Activated CD8-positive, alpha-beta T cell treated with anti-CD3 and anti-CD28 coated beads for 36 hours (primary cell): ENCODE results near the gene ATP1A4. TPM values are rescaled to one million over a fixed set of nuclear protein-coding genes. Genes with fewer than 3 reads are reported as not detected.

Source experiments
- ATAC-seq: fragments of 200-7000 bp; cut with Tn5 transposase; one replicate; pipeline ENCODE4 v1.10.0; 2021; ENCODE audit warnings: mild to moderate bottlenecking, moderate library complexity
- CTCF ChIA-PET: fragments of 350-600 bp; sonication (Branson Sonifier 250); formaldehyde crosslinking; loops from one replicate; lab custom pipeline; 2021; ENCODE audit warnings: antibody characterized with exemption; lab: Charles Lee
- POLR2A ChIA-PET: fragments of 350-600 bp; sonication (Branson Sonifier 250); formaldehyde crosslinking; loops from one replicate; lab custom pipeline; 2021; ENCODE audit warnings: antibody characterized with exemption; lab: Charles Lee
- DNase-seq: peaks from one replicate; pipeline ENCODE4 v3.0.0-alpha.2; 2020
- H3K27ac Mint-ChIP-seq: one replicate; pipeline ENCODE4 v1.8.0; 2021; ENCODE audit warnings: mild to moderate bottlenecking, mixed read lengths
- H3K27me3 Mint-ChIP-seq: one replicate; pipeline ENCODE4 v1.8.0; 2021; ENCODE audit warnings: mixed read lengths
- H3K36me3 Mint-ChIP-seq: one replicate; pipeline ENCODE4 v1.8.0; 2021; ENCODE audit warnings: low read depth, mixed read lengths
- H3K4me1 Mint-ChIP-seq: one replicate; pipeline ENCODE4 v1.8.0; 2021; ENCODE audit warnings: low read depth, mixed read lengths
- H3K4me3 Mint-ChIP-seq: one replicate; pipeline ENCODE4 v1.8.0; 2021; ENCODE audit warnings: mild to moderate bottlenecking, moderate library complexity, mixed read lengths
- H3K9me3 Mint-ChIP-seq: one replicate; pipeline ENCODE4 v1.8.0; 2021; ENCODE audit warnings: mixed read lengths
- CTCF ChIP-seq: fragments of 200-600 bp; IDR thresholded peaks from one replicate; pipeline ENCODE4 v1.8.0; 2022; ENCODE audit warnings: antibody characterized with exemption, mild to moderate bottlenecking
- intact Hi-C: fragments of 100-400 bp; cut with micrococcal nuclease; formaldehyde crosslinking; loops from one replicate; pipeline ENCODE4 v1.10.0; 2022
- total RNA-seq, 2 experiments: library from RNA; stranded (reverse); gene quantifications; one replicate each; pipeline ENCODE4 v1.2.3, GENCODE V29; 2021

ATP1A4 gene
- total RNA-seq, 2 experiments from 2014 or later, result not detected

GRCh38 chr1:160116283-160117147 is 34.9 kb upstream of the ATP1A4 start:
- TF ChIP-seq CTCF, result no peak
- no peaks in the 10 kb centered on the region for H3K4me1 Mint-ChIP-seq
- H3K36me3 Mint-ChIP-seq, result no peaks in the 10 kb centered on the region
- intact Hi-C loops, result no loop called here
- no peak for DNase-seq
- CTCF ChIA-PET, result interaction anchor here (1.3 kb wide), 1 partner anchor 38 kb away, joined by 3 read pairs; no protein-coding TSS in a partner anchor
- peaks cover 9% of the 10 kb centered on the region for H3K27me3 Mint-ChIP-seq
- H3K4me3 Mint-ChIP-seq, result no peak overlapping the region
- H3K9me3 Mint-ChIP-seq, result no peaks in the 10 kb centered on the region
- POLR2A ChIA-PET, result interaction anchor here (0.7 to 1.2 kb wide), 2 partner anchors 9 to 14 kb away, joined by 3 read pairs; no protein-coding TSS in a partner anchor
- no peak overlapping the region for H3K27ac Mint-ChIP-seq
- ATAC-seq, result no peak

GRCh38 chr1:160117300-160117699 is 34.1 kb upstream of the ATP1A4 start:
- peaks cover 9% of the 10 kb centered on the region for H3K27me3 Mint-ChIP-seq
- ChIA-PET CTCF (interaction anchor here (1.2 kb wide), 1 partner anchor 13 kb away, joined by 9 read pairs; no protein-coding TSS in a partner anchor), POLR2A (interaction anchor here (1.2 kb wide), 1 partner anchor 10 kb away, joined by 3 read pairs; no protein-coding TSS in a partner anchor)
- H3K36me3 Mint-ChIP-seq, result no peaks in the 10 kb centered on the region
- no peaks in the 10 kb centered on the region for H3K9me3 Mint-ChIP-seq
- H3K27ac Mint-ChIP-seq, result no peak overlapping the region
- no peak overlapping the region for H3K4me3 Mint-ChIP-seq
- intact Hi-C loops, result no loop called here
- no peak for DNase-seq
- H3K4me1 Mint-ChIP-seq, result no peaks in the 10 kb centered on the region
- ATAC-seq, result no peak
- no peak for TF ChIP-seq CTCF

- no peaks in the 10 kb centered on the region for H3K4me1 Mint-ChIP-seq
- H3K36me3 Mint-ChIP-seq, result no peaks in the 10 kb centered on the region
- no peaks in the 10 kb centered on the region for H3K9me3 Mint-ChIP-seq
- no peak for TF ChIP-seq CTCF
- DNase-seq (no peak), ATAC-seq (no peak)
- H3K27ac Mint-ChIP-seq, result no peak overlapping the region
- intact Hi-C loops, result no loop called here
- ChIA-PET CTCF (interaction anchor here (1.2 to 1.5 kb wide), 3 partner anchors 9 to 32 kb away, joined by 5 to 9 read pairs (median 6); no protein-coding TSS in a partner anchor), POLR2A (interaction anchor here (1.1 to 1.2 kb wide), 2 partner anchors 10 to 19 kb away, joined by 3 read pairs; no protein-coding TSS in a partner anchor)
- H3K4me3 Mint-ChIP-seq, result no peak overlapping the region
- H3K27me3 Mint-ChIP-seq, result peaks cover 9% of the 10 kb centered on the region
These were observed 33.7 kb upstream of the ATP1A4 start for GRCh38 chr1:160117709-160118183.

- CTCF ChIA-PET, result interaction anchor here (1.2 to 1.5 kb wide), 3 partner anchors 10 to 33 kb away, joined by 5 to 6 read pairs (median 6); no protein-coding TSS in a partner anchor
- Mint-ChIP-seq H3K9me3 (no peaks in the 10 kb centered on the region), H3K27me3 (peaks cover 9% of the 10 kb centered on the region), H3K27ac (no peak overlapping the region), H3K4me3 (no peak overlapping the region), H3K4me1 (no peaks in the 10 kb centered on the region), H3K36me3 (no peaks in the 10 kb centered on the region)
- DNase-seq, result no peak
- ATAC-seq, result no peak
- POLR2A ChIA-PET, result interaction anchor here (1.1 kb wide), 1 partner anchor 20 kb away, joined by 3 read pairs; no protein-coding TSS in a partner anchor
- no peak for TF ChIP-seq CTCF
- intact Hi-C loops, result no loop called here
These were observed 32.5 kb upstream of the ATP1A4 start for GRCh38 chr1:160118928-160119327.
